ENCODE measurements around the gene SASH3.

Gene SASH3

GRCh38 chrX:129760155-129760554 lies 19.6 kb upstream of the SASH3 start:
- DNase-seq = no peak

GRCh38 chrX:129760981-129761380 lies 18.8 kb upstream of the SASH3 start:
- no peak for DNase-seq

- no peak for DNase-seq
Measured at GRCh38 chrX:129761596-129761995, 18.2 kb upstream of the SASH3 start.

GRCh38 chrX:129762448-129762847 lies 17.3 kb upstream of the SASH3 start:
- no peak for DNase-seq

GRCh38 chrX:129763666-129764065 lies 16.1 kb upstream of the SASH3 start:
- no peak for DNase-seq

- DNase-seq = no peak
Measured at GRCh38 chrX:129768186-129768585, 11.6 kb upstream of the SASH3 start.

GRCh38 chrX:129768586-129769466 lies 10.9 kb upstream of the SASH3 start:
- DNase-seq = no peak

GRCh38 chrX:129769467-129770154 lies 10.1 kb upstream of the SASH3 start:
- peak; percentile 63 for DNase-seq

- peak; percentile 39 for DNase-seq
Measured at GRCh38 chrX:129771266-129771995, 8.3 kb upstream of the SASH3 start.

GRCh38 chrX:129772796-129773431 lies 6.8 kb upstream of the SASH3 start:
- DNase-seq = peak; percentile 37

GRCh38 chrX:129773649-129774458 lies 5.9 kb upstream of the SASH3 start:
- peak; percentile 20 for DNase-seq

- peak; percentile 73 for DNase-seq
Measured at GRCh38 chrX:129777218-129778030, 2.3 kb upstream of the SASH3 start.

- no peak for DNase-seq
Measured at GRCh38 chrX:129779086-129779672, 570 bp upstream of the SASH3 start.

- no peak for DNase-seq
Measured at GRCh38 chrX:129780441-129781105, 824 bp downstream of the SASH3 start.

- DNase-seq = peak; percentile 83
Measured at GRCh38 chrX:129781134-129781672, 1.5 kb downstream of the SASH3 start.

GRCh38 chrX:129781680-129782495 lies 2.1 kb downstream of the SASH3 start:
- DNase-seq = peak; percentile 53

- no peak for DNase-seq
Measured at GRCh38 chrX:129782706-129783105, 3.0 kb downstream of the SASH3 start.

- DNase-seq = peak; percentile 19
Measured at GRCh38 chrX:129783291-129783713, 3.6 kb downstream of the SASH3 start.

GRCh38 chrX:129784371-129784770 lies 4.6 kb downstream of the SASH3 start:
- DNase-seq = no peak

Measured in activated naive CD4-positive, alpha-beta T cell treated with Interleukin-2 at 50 U/mL for 16 hours (primary cell).